Lower lobe of right lung (tissue), 2 donors: ENCODE measurements around the gene ZNF837. TPM values are rescaled to one million over a fixed set of nuclear protein-coding genes. Genes with fewer than 3 reads are reported as not detected.
A peak's percentile ranks its signal among the peaks of the same experiment; 100 is the strongest.

ENCODE experiments used
- ATAC-seq, 2 donors: fragments of 200-7000 bp; cut with Tn5 transposase; one replicate each; pipeline ENCODE4 v1.9.1; 2020 to 2022; ENCODE audit warnings: mild to moderate bottlenecking in 2 of 2, moderate library complexity in 2 of 2
- DNase-seq: peaks from one replicate; pipeline ENCODE4 v3.0.0-alpha.2; 2020
- H3K27ac ChIP-seq: fragments of 200-600 bp; one replicate; pipeline ENCODE4 v1.8.0; 2022
- H3K27me3 ChIP-seq: fragments of 200-600 bp; one replicate; pipeline ENCODE4 v1.8.0; 2022; ENCODE audit warnings: low read depth
- H3K36me3 ChIP-seq: fragments of 200-600 bp; one replicate; pipeline ENCODE4 v1.8.0; 2022; ENCODE audit warnings: mild to moderate bottlenecking
- H3K4me1 ChIP-seq: fragments of 200-600 bp; one replicate; pipeline ENCODE4 v1.8.0; 2022
- H3K4me3 ChIP-seq: fragments of 200-600 bp; one replicate; pipeline ENCODE4 v1.8.0; 2022; ENCODE audit warnings: mild to moderate bottlenecking
- H3K9me3 ChIP-seq: fragments of 200-600 bp; one replicate; pipeline ENCODE4 v1.8.0; 2022
- CTCF ChIP-seq: fragments of 200-600 bp; IDR thresholded peaks from one replicate; pipeline ENCODE4 v1.8.0; 2022; ENCODE audit warnings: antibody characterized with exemption, mild to moderate bottlenecking
- intact Hi-C: fragments of 100-400 bp; cut with DNase I; formaldehyde crosslinking; loops from one replicate; pipeline ENCODE4 v1.11.0; 2022
- total RNA-seq: library from RNA; stranded (reverse); fragmentation: NEBNext Ultra II Directional; extraction: Animal tissue kit (Norgen Biotek cat#: 25700); gene quantifications from one replicate; pipeline ENCODE4 v1.2.1, GENCODE V29; 2021
- donor health status: DM: no; HTN: yes; CAD: no; lungs with severe emphysema.

ZNF837 gene
- total RNA-seq, 1 donor from 2014 or later: 1.2 TPM

- Histone ChIP-seq H3K27ac (no peak overlapping the region), H3K36me3 (peaks cover 11% of the 10 kb centered on the region), H3K4me1 (peaks cover 11% of the 10 kb centered on the region), H3K27me3 (peaks cover 29% of the 10 kb centered on the region), H3K4me3 (no peak overlapping the region), H3K9me3 (no peaks in the 10 kb centered on the region)
- no peak for TF ChIP-seq CTCF
- intact Hi-C loops: no loop called here
- ATAC-seq: no peak
- DNase-seq: no peak
Observed at GRCh38 chr19:58345558-58345957, 35.3 kb downstream of the ZNF837 start.

GRCh38 chr19:58338825-58339558, 41.8 kb downstream of the ZNF837 start:
- Histone ChIP-seq H3K27ac (no peak overlapping the region), H3K9me3 (no peaks in the 10 kb centered on the region), H3K27me3 (no peaks in the 10 kb centered on the region), H3K4me3 (no peak overlapping the region), H3K36me3 (peaks cover 55% of the 10 kb centered on the region), H3K4me1 (no peaks in the 10 kb centered on the region)
- no peak for TF ChIP-seq CTCF
- intact Hi-C loops: no loop called here
- ATAC-seq (no peak), DNase-seq (peak; percentile 28)

GRCh38 chr19:58338336-58338735, 42.5 kb downstream of the ZNF837 start:
- peaks cover 55% of the 10 kb centered on the region for H3K36me3 ChIP-seq
- no peaks in the 10 kb centered on the region for H3K27me3 ChIP-seq
- TF ChIP-seq CTCF: no peak
- no peak overlapping the region for H3K4me3 ChIP-seq
- intact Hi-C loops: no loop called here
- H3K4me1 ChIP-seq: no peaks in the 10 kb centered on the region
- ATAC-seq (no peak), DNase-seq (no peak)
- H3K27ac ChIP-seq: no peak overlapping the region
- no peaks in the 10 kb centered on the region for H3K9me3 ChIP-seq

GRCh38 chr19:58336820-58337219, 44.0 kb downstream of the ZNF837 start:
- intact Hi-C loops: no loop called here
- H3K27me3 ChIP-seq: no peaks in the 10 kb centered on the region
- H3K36me3 ChIP-seq: peaks cover 54% of the 10 kb centered on the region
- H3K9me3 ChIP-seq: no peaks in the 10 kb centered on the region
- H3K4me1 ChIP-seq: no peaks in the 10 kb centered on the region
- no peak overlapping the region for H3K27ac ChIP-seq
- ATAC-seq (no peak), DNase-seq (no peak)
- no peak for TF ChIP-seq CTCF
- H3K4me3 ChIP-seq: no peak overlapping the region

- Histone ChIP-seq H3K4me1 (no peaks in the 10 kb centered on the region), H3K9me3 (no peaks in the 10 kb centered on the region), H3K27me3 (no peaks in the 10 kb centered on the region), H3K27ac (no peak overlapping the region), H3K36me3 (peaks cover 50% of the 10 kb centered on the region), H3K4me3 (no peak overlapping the region)
- DNase-seq (no peak), ATAC-seq (no peak)
- intact Hi-C loops: no loop called here
- no peak for TF ChIP-seq CTCF
Observed at GRCh38 chr19:58336216-58336615, 44.6 kb downstream of the ZNF837 start.
